Karpas-422 (cell line): ENCODE data around the gene MSH2. TPM values are rescaled to one million over a fixed set of nuclear protein-coding genes. Genes with fewer than 3 reads are reported as not detected.

Source experiments
- DNase-seq: peaks from one replicate; pipeline ENCODE4 v3.0.0-alpha.2; 2015
- H2AFZ ChIP-seq: fragments of 200-600 bp; sonication (generic); 2 replicates; pipeline ENCODE4 v1.6.1; 2014; ENCODE audit warnings: antibody characterized with exemption, low read length, mixed read lengths
- H3K27ac ChIP-seq: fragments of 200-600 bp; sonication (generic); 2 replicates; pipeline ENCODE4 v1.5.1; 2014; ENCODE audit warnings: mild to moderate bottlenecking, low read length, moderate library complexity
- H3K27me3 ChIP-seq: fragments of 200-600 bp; sonication (generic); 2 replicates; pipeline ENCODE4 v1.6.1; 2014; ENCODE audit warnings: low read length, mixed read lengths
- H3K36me3 ChIP-seq: fragments of 200-600 bp; sonication (generic); 2 replicates; pipeline ENCODE4 v1.6.1; 2014; ENCODE audit warnings: low read length, mixed read lengths; ENCODE audit not compliant: insufficient read depth
- H3K4me1 ChIP-seq: fragments of 200-600 bp; sonication (generic); 2 replicates; pipeline ENCODE4 v1.6.1; 2014; ENCODE audit warnings: mild to moderate bottlenecking, low read length, mixed read lengths
- H3K4me2 ChIP-seq: fragments of 200-600 bp; sonication (generic); 2 replicates; pipeline ENCODE4 v1.6.1; 2014; ENCODE audit warnings: low read length, low read depth, mild to moderate bottlenecking; ENCODE audit not compliant: poor library complexity, severe bottlenecking
- H3K4me3 ChIP-seq: fragments of 200-600 bp; sonication (generic); 2 replicates; pipeline ENCODE4 v1.5.1; 2014; ENCODE audit warnings: mild to moderate bottlenecking, antibody characterized with exemption, low read length, mixed read lengths
- H3K79me2 ChIP-seq: fragments of 200-600 bp; sonication (generic); 2 replicates; pipeline ENCODE4 v1.6.1; 2014; ENCODE audit warnings: mild to moderate bottlenecking, low read length, mixed read lengths
- H3K9ac ChIP-seq: fragments of 200-600 bp; sonication (generic); 2 replicates; pipeline ENCODE4 v1.6.0; 2014; ENCODE audit warnings: low read length
- H3K9me2 ChIP-seq: fragments of 200-600 bp; sonication (generic), shearing (Covaris generic); replicated peaks from 2 replicates; pipeline ENCODE4 v1.6.0; 2014; ENCODE audit warnings: mild to moderate bottlenecking, low read length, moderate library complexity; ENCODE audit not compliant: insufficient read depth
- H3K9me3 ChIP-seq: fragments of 300-700, 200-600 bp; sonication (generic); 2 replicates; pipeline ENCODE4 v1.6.1; 2014; ENCODE audit warnings: low read length, mixed read lengths
- H4K20me1 ChIP-seq: fragments of 200-600 bp; sonication (generic); 2 replicates; pipeline ENCODE4 v1.6.1; 2014; ENCODE audit warnings: mild to moderate bottlenecking, antibody characterized with exemption, low read length, low read depth; ENCODE audit not compliant: insufficient read depth
- total RNA-seq: library from RNA; depleted of rRNA; stranded (reverse); fragments of >200 nt; shearing (Covaris generic); gene quantifications from 2 replicates; pipeline ENCODE4 v1.2.3, GENCODE V29; 2014; ENCODE audit warnings: low replicate concordance

MSH2 gene
- total RNA-seq, 1 experiment from 2014 or later = 38.7 TPM

GRCh38 chr2:47457268-47457667, 54.3 kb downstream of the MSH2 start:
- no peak overlapping the region for H3K4me3 ChIP-seq
- H3K36me3 ChIP-seq = peaks cover 21% of the 10 kb centered on the region
- H3K9me3 ChIP-seq = no peaks in the 10 kb centered on the region
- no peak for DNase-seq
- H2AFZ ChIP-seq = no peak overlapping the region
- H3K9me2 ChIP-seq = no peaks in the 10 kb centered on the region
- no peaks in the 10 kb centered on the region for H3K4me1 ChIP-seq
- no peak overlapping the region for H3K9ac ChIP-seq
- H3K27ac ChIP-seq = no peak overlapping the region
- no peak overlapping the region for H3K4me2 ChIP-seq
- no peaks in the 10 kb centered on the region for H3K27me3 ChIP-seq
- peaks cover 34% of the 10 kb centered on the region for H3K79me2 ChIP-seq
- H4K20me1 ChIP-seq = no peaks in the 10 kb centered on the region

- Histone ChIP-seq H3K4me3 (no peak overlapping the region), H3K27me3 (no peaks in the 10 kb centered on the region), H4K20me1 (no peaks in the 10 kb centered on the region), H3K9ac (no peak overlapping the region), H3K4me1 (no peaks in the 10 kb centered on the region), H3K9me2 (no peaks in the 10 kb centered on the region), H2AFZ (no peak overlapping the region), H3K79me2 (peaks cover 21% of the 10 kb centered on the region), H3K4me2 (no peak overlapping the region), H3K27ac (0 out of 2 replicates have a peak overlapping the region, but pooled peaks have one; percentile 17), H3K36me3 (peaks cover 29% of the 10 kb centered on the region; the same call in 1 of the 2 replicates), H3K9me3 (no peaks in the 10 kb centered on the region)
- DNase-seq = no peak
Observed at GRCh38 chr2:47459021-47459420, 56.1 kb downstream of the MSH2 start.

DNA sequence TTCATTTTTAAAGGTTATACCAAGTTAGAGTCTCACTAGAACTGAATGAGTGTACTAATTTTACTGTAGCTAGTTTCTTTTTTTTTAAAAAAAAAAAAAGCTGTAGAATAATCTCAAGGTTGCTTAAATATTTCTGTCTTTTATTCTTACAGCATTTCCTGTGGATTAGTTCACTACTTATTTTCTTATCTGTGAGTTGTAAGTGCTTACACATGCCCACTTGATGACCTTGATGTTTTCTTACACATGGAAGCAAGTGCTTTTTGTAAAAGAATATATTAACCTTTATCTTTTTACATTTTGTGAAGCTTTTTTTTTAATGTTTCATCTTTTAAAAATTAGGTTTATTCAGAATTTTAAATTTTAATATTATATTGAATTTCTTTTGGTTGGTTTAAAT, 57.8 kb downstream of the MSH2 start:
- Histone ChIP-seq H3K79me2 (peaks cover 21% of the 10 kb centered on the region), H3K9ac (no peak overlapping the region), H3K9me3 (no peaks in the 10 kb centered on the region), H4K20me1 (no peaks in the 10 kb centered on the region), H3K27ac (0 out of 2 replicates have a peak overlapping the region, but pooled peaks have one; percentile 14), H3K4me2 (no peak overlapping the region), H3K36me3 (peaks cover 29% of the 10 kb centered on the region; the same call in 1 of the 2 replicates), H2AFZ (no peak overlapping the region), H3K4me3 (no peak overlapping the region), H3K9me2 (no peaks in the 10 kb centered on the region), H3K27me3 (no peaks in the 10 kb centered on the region), H3K4me1 (no peaks in the 10 kb centered on the region)
- DNase-seq = no peak

DNA sequence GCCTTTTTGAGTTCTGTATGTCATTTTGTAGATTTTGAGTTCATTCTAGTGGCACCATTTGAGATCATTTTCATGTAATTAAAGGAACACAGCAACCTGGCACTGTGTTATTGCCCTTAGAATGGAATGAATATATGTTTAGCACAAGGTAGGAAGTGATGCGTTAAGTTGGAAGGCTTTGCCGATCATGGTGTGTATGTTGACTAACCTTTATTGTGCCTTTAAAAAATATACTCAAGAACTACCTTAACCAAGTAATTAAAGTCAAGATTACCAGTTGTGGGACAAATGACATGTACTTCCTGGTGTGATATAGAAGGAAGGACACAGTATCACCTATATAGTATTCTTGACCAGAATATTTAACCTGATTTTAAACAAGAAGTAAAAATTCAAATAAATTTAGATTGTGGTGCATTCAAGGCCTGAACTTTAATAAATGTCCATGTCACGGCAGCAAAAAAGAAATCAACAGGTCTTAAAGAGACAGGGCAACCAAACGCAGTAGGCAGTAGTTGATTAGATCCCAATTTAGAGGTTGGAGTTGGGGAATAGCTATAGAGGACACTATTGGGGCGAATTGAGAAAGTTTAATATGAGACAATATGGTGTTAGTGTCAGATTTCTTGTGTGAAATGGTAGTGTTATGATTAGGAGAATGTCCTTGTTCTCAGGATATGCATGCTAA, 68.6 kb downstream of the MSH2 start:
- Histone ChIP-seq H4K20me1 (no peaks in the 10 kb centered on the region), H3K36me3 (peaks cover 37% of the 10 kb centered on the region; the same call in 1 of the 2 replicates), H3K9me3 (no peaks in the 10 kb centered on the region), H3K9ac (no peak overlapping the region), H2AFZ (no peak overlapping the region), H3K9me2 (no peaks in the 10 kb centered on the region), H3K27ac (no peak overlapping the region), H3K4me3 (no peak overlapping the region), H3K79me2 (peaks cover 12% of the 10 kb centered on the region), H3K27me3 (no peaks in the 10 kb centered on the region), H3K4me1 (no peaks in the 10 kb centered on the region), H3K4me2 (no peak overlapping the region)
- DNase-seq = no peak

GRCh38 chr2:47479863-47480262, 76.9 kb downstream of the MSH2 start:
- H3K27ac ChIP-seq = no peak overlapping the region

DNA sequence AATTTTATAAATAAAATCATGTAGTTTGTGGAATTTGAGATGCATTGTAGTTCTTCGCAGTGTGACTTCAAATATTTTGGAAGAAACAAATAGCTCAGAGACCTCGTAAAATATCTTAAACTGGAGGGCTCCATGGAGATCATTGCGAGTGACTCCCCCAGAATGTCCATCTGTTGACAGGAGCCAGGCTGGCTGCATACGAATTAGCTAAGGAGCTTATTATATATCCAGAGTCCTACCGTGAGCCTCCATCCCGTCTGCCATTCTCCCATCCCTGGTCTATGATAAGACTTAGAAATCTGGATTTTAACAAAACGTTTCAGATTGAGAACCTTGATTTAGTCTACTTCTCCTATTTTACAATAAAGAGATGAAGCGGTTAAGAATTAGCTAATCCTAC, 80.2 kb downstream of the MSH2 start:
- no peak overlapping the region for H3K4me3 ChIP-seq
- peaks cover 39% of the 10 kb centered on the region for H3K4me1 ChIP-seq
- no peak for DNase-seq
- no peak overlapping the region for H2AFZ ChIP-seq
- H3K79me2 ChIP-seq = 0 out of 2 replicates have a peak, but pooled peaks cover 2% of the 10 kb centered on the region
- no peaks in the 10 kb centered on the region for H3K27me3 ChIP-seq
- no peak overlapping the region for H3K9ac ChIP-seq
- H3K9me2 ChIP-seq = no peaks in the 10 kb centered on the region
- H3K4me2 ChIP-seq = no peak overlapping the region
- no peaks in the 10 kb centered on the region for H4K20me1 ChIP-seq
- H3K36me3 ChIP-seq = peaks cover 48% of the 10 kb centered on the region
- H3K27ac ChIP-seq = no peak overlapping the region
- no peaks in the 10 kb centered on the region for H3K9me3 ChIP-seq

More at GRCh38 chr2:47479863-47480262, 76.9 kb downstream of the MSH2 start:
- Histone ChIP-seq H3K9me2 (no peaks in the 10 kb centered on the region), H3K4me3 (no peak overlapping the region), H3K36me3 (peaks cover 67% of the 10 kb centered on the region), H3K9ac (no peak overlapping the region), H3K4me2 (no peak overlapping the region), H3K79me2 (peaks cover 7% of the 10 kb centered on the region; the same call in 1 of the 2 replicates), H4K20me1 (no peaks in the 10 kb centered on the region), H3K27me3 (no peaks in the 10 kb centered on the region), H3K4me1 (0 out of 2 replicates have a peak, but pooled peaks cover 6% of the 10 kb centered on the region), H3K9me3 (no peaks in the 10 kb centered on the region), H2AFZ (no peak overlapping the region)
- no peak for DNase-seq

DNA sequence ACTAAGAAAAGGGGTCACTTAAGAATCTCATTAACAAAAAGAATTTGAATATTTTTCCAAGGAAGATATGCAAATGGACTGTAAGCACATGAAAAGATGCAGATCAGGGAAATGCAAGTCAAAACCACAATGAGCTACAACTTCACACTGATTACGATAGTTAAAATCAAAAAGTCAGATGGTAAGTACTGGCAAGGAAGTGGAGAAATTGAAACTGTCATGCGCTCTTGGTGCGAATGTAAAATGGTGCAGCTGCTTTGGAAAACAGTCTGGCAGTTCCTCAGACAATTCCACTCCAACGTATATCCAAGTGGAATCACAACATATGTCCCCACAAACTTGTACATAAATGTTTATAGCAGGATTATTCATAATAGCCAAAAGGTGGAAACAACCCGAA, 81.4 kb downstream of the MSH2 start:
- Histone ChIP-seq H3K9ac (no peak overlapping the region), H3K9me2 (no peaks in the 10 kb centered on the region), H3K27me3 (no peaks in the 10 kb centered on the region), H3K9me3 (no peaks in the 10 kb centered on the region), H3K36me3 (peaks cover 40% of the 10 kb centered on the region; the same call in 1 of the 2 replicates), H3K79me2 (no peaks in the 10 kb centered on the region), H3K4me1 (peaks cover 48% of the 10 kb centered on the region), H2AFZ (no peak overlapping the region), H3K4me3 (no peak overlapping the region), H3K4me2 (no peak overlapping the region), H3K27ac (no peak overlapping the region), H4K20me1 (no peaks in the 10 kb centered on the region)
- DNase-seq = no peak

GRCh38 chr2:47485177-47485576, 82.2 kb downstream of the MSH2 start:
- H4K20me1 ChIP-seq = no peaks in the 10 kb centered on the region
- peaks cover 38% of the 10 kb centered on the region; the same call in 1 of the 2 replicates for H3K36me3 ChIP-seq
- no peaks in the 10 kb centered on the region for H3K79me2 ChIP-seq
- H3K4me1 ChIP-seq = peaks cover 48% of the 10 kb centered on the region
- H3K9me3 ChIP-seq = no peaks in the 10 kb centered on the region
- H3K27ac ChIP-seq = peak overlapping the region; percentile 93; the same call in 1 of the 2 replicates
- H3K9ac ChIP-seq = no peak overlapping the region
- H3K4me2 ChIP-seq = no peak overlapping the region
- H3K9me2 ChIP-seq = no peaks in the 10 kb centered on the region
- H2AFZ ChIP-seq = no peak overlapping the region
- no peak overlapping the region for H3K4me3 ChIP-seq
- no peak for DNase-seq
- no peaks in the 10 kb centered on the region for H3K27me3 ChIP-seq
